COLO829 (cell line): ENCODE measurements around the gene SH3BP5.
"Not testable (repeated sequence)": the region's sequence is repeated elsewhere in the genome, so short reads cannot be mapped to it uniquely, and the experiment has no call there.

Experiments
- DNase-seq: peaks from one replicate; pipeline ENCODE4 v3.0.0; 2012; ENCODE audit warnings: low spot score

Gene SH3BP5, protein sequence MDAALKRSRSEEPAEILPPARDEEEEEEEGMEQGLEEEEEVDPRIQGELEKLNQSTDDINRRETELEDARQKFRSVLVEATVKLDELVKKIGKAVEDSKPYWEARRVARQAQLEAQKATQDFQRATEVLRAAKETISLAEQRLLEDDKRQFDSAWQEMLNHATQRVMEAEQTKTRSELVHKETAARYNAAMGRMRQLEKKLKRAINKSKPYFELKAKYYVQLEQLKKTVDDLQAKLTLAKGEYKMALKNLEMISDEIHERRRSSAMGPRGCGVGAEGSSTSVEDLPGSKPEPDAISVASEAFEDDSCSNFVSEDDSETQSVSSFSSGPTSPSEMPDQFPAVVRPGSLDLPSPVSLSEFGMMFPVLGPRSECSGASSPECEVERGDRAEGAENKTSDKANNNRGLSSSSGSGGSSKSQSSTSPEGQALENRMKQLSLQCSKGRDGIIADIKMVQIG

DNA sequence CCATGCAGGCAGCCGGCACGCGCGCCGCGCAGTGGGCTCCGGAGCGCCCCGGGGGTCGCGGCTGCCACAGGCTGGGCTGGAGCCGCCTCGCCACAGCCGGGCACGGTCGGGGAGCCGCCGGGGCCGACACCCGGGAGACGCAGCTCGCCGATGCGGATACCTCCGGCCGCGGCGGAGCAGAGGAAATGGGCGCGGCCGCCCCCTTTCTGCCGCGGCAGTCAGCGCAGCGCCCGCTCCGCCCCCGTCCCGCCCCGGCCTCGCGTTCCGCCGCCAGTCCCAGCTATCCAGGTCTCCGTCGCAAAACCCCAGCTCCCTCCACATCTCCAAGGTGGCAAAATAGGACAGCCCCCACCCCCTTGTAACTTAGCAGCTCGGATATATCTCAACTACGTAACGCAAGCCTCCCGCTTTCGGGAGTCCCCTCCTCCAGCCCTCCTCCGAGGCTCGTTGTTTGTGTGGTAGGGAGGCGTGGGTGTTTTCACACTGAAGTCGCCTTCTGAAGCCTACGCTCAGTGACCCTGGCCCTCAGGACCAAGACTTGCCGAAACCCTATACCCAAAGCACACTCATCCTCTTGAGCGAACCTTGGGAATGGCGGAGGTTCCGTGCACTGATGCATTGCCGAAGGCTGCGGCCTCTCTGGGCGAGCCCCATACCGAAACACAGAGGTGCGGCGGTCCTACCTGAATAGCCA is at the start of gene SH3BP5:
Gene SH3BP5, minus strand, starts transcription at position 182 of the 694 bp plus-strand sequence. Its CDS starts 178 bp downstream, at position 4.
- DNase-seq, result no peak

- DNase-seq, result no peak
Observed at GRCh38 chr3:15380980-15381890, 48.8 kb upstream of the SH3BP5 start.

GRCh38 chr3:15377961-15378791 is 45.8 kb upstream of the SH3BP5 start:
- DNase-seq, result no peak

- no peak for DNase-seq
Observed at GRCh38 chr3:15375461-15376000, 43.1 kb upstream of the SH3BP5 start.

DNA sequence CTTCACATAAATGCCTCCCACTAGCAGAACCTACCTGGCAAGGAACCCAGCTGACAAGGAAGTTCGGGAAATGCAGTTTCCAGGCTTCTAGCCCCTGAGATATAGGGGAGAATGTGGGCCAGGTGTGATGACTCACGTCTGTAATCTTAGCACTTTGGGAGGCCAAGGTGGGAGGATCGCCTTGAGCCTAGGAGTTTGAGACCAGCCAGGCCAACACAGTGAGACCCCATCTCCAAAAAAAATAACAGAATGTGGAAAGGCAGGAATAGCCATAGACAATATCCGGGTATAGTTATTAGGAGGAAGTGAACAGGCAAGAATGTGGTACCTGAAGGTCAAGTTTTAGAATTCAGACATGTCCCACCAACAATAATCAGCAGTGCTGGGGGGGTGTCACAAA is 40.5 kb upstream of the SH3BP5 start:
- no peak for DNase-seq

- DNase-seq, result no peak
Observed at GRCh38 chr3:15368561-15369135, 36.3 kb upstream of the SH3BP5 start.

- no peak for DNase-seq
Observed at GRCh38 chr3:15367059-15367458, 34.7 kb upstream of the SH3BP5 start.

DNA sequence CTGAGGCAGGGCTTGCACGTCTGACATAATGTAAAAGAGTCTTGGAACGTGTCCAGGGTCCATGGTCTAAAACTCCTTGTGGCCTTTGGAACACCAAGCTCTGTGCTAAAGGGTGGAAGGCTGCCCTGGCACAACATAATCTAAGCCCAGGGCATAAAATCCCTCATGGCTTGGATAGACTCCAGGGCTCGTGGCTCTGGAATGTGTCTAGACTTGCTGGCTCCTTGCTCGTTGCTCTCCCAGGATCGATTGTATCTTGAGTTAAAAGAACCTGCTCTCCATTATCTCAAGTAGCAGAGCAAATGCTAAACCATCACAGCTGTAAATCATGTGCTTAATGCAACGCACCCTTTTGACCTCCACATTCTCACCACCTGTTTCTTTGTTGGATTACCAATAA is 31.7 kb upstream of the SH3BP5 start:
- DNase-seq, result not testable (repeated sequence)

GRCh38 chr3:15361494-15362214 is 29.3 kb upstream of the SH3BP5 start:
- peak; percentile 12 for DNase-seq

DNA sequence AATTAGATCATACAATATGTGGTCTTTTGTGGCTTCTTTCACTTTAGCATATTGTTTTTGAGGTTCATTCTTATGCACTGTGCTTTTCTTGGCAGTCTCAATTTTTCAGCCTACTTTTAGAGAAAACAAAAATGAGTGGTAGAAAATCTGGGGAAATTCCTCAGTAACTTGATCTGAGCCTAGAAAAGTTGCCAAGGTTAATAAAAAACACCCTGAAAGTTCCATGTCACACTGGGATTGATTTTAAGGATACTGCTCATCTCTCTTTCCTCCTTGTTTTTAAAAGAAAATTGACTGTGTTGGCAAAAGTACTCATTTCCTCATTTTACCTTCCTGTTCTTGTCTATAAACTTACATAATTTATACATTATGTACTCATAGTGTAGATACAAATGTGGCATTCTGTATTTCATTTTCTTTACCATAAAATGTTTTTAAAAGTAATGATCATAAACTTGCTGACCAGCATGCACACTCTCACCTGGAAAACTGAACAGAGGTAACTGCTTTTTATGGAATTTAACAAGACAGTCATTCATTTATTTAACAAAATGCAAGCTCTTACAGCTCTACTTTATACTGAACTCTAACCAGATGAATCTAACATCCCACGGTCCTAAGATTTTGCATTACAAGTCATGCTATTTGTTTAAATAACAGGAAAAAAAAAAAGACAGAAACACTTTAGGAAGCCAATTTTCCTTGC is 28.6 kb upstream of the SH3BP5 start:
- DNase-seq, result no peak

DNA sequence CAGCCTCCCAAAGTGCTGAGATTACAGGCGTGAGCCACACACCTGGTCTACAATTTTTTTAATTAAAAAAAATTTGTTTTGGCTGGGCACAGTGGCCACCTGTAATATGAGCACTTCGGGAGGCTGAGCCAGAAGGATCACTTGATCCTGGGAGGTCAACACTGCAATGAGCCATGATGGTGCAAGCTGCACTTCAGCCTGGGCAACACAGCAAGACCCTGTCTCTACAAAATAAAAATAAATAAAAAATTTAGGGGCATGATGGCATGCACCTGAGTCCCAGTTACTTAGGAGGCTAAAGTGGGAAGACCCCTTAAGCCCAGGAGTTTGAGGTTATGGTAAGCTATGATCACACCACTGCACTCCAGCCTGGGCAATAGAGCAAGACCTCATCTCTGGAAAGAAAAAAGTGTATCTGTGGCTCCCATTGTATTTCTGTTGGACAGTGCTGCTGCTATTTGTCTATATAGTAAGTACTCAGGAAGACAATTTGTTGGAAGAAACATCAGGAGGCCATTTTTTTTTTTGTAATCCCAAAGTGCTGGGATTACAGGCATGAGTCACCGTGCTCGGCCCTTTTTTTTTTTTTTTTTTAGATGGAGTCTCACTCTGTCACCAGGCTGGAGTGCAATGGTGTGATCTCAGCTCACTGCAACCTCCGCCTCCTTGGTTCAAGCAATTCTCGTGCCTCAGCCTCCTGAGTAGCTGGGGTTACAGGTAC is 27.5 kb upstream of the SH3BP5 start:
- no peak for DNase-seq

GRCh38 chr3:15356651-15357061 is 24.3 kb upstream of the SH3BP5 start:
- DNase-seq, result not testable (repeated sequence)

GRCh38 chr3:15356176-15356575 is 23.8 kb upstream of the SH3BP5 start:
- DNase-seq, result no peak

DNA sequence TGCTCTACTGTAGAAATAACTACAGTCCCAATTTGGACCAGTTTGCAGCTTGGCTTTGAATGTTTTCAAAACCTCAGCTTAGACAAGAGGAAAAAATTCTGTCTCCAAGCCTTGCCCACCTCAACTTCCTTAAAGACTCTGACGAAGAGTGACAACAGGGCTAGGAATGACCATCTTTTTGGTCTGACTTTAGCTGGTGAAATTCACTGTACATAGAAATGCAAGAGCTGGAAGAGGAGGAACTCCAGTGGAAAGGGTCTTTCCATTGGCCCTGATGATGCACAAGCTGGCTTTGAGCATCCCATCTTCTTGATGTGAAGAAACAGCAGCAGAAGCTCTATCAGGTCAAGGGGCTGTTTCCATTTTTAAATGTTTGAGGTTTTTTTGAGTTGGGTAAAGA is 22.7 kb upstream of the SH3BP5 start:
- no peak for DNase-seq

DNA sequence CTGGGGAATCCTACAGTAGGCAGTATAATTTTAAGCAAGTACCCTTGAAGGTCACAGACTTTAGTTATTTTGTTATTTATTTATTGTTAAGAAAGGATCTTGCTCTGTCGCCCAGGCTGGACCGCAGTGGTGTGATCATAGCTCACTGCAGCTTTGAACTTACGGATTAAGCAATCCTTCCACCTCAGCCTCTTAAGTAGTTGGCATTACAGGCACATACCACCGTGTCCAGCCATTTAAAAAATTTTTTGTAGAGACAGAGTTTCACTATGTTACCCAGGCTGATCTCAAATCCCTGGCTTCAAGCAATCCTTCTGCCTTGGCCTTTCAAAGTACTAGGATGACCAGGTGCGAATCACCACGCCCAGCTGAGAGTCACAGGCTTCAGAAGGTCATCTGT is 22.1 kb upstream of the SH3BP5 start:
- DNase-seq, result no peak

GRCh38 chr3:15350141-15350540 is 17.8 kb upstream of the SH3BP5 start:
- DNase-seq, result no peak

DNA sequence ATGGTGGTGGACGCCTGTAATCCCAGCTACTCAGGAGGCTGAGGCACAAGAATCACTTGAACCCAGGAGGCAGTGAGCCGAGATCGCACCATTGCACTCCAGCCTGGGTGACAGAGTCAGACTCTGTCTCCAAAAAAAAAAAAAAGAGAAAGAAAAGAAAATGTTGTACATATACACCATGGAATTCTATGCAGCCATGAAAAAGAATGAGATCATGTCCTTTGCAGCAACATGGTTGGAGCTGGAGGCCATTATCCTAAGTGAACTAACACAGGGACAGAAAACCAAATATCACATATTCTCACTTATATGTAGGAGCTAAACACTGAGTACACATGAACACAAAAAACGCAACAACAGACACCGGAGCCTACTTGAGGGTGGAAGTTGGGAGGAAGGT is 17.1 kb upstream of the SH3BP5 start:
- DNase-seq, result not testable (repeated sequence)

GRCh38 chr3:15348246-15348645 is 15.9 kb upstream of the SH3BP5 start:
- DNase-seq, result no peak

- no peak for DNase-seq
Observed at GRCh38 chr3:15347737-15348110, 15.3 kb upstream of the SH3BP5 start.
